Fibroblast of gingiva (primary cell): ENCODE measurements around the gene BMP10.

Source experiments
- DNase-seq: peaks from one replicate; pipeline ENCODE4 v3.0.0-alpha.2; 2011; ENCODE audit warnings: low read depth

BMP10 gene

DNA sequence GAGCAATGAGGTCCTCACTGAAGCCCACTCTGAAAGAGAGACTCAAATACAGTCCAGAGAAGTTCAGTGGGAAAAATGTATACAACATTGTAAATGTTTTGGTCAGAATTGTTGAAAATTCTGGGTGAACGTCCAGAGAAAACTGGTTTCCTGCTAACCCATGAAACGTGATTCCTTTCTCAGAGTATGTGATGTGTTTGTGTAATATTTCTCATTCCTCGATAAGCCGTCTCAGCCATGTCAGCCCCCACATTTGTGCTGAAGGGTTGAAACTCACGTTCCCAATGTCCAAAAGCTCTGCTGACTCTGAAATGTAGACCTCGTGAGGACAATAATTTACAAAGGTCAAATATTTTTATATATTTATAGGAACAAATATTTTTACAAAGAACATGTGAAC, 51.6 kb downstream of the BMP10 start:
- no peak for DNase-seq

DNA sequence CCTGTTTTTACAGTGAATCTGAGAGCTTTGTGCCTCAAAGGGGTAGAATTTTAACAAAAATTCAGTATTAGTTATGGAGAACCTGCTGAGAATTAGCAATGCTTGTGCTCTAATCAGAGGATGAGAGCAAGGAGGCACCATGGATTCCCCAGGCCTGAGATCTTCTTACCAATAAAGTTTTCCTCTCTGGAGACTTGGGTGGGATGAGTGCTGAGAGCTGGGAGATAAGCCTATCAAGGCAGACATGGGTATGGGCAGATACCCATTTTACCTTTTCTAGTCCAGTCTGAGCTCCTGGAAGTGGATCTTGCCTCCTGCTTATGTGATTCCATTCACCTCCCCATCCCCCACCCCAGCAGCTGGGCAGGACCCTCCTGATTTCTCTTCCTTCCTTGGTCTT, 53.9 kb downstream of the BMP10 start:
- DNase-seq: no peak
